OCI-LY3 (cell line): ENCODE data around the gene FADD.

Source experiments
- CTCF ChIP-seq: fragments of 200-600, 300-600 bp; sonication (generic); IDR thresholded peaks from 2 replicates; pipeline ENCODE4 v1.5.1; 2014; ENCODE audit warnings: antibody characterized with exemption, low read length, low read depth
- EZH2phosphoT487 ChIP-seq: fragments of 200-600 bp; shearing (Covaris generic); IDR thresholded peaks from 2 replicates; pipeline ENCODE4 v1.6.1; 2018; ENCODE audit warnings: antibody characterized with exemption, mixed run types, low read depth

DNA sequence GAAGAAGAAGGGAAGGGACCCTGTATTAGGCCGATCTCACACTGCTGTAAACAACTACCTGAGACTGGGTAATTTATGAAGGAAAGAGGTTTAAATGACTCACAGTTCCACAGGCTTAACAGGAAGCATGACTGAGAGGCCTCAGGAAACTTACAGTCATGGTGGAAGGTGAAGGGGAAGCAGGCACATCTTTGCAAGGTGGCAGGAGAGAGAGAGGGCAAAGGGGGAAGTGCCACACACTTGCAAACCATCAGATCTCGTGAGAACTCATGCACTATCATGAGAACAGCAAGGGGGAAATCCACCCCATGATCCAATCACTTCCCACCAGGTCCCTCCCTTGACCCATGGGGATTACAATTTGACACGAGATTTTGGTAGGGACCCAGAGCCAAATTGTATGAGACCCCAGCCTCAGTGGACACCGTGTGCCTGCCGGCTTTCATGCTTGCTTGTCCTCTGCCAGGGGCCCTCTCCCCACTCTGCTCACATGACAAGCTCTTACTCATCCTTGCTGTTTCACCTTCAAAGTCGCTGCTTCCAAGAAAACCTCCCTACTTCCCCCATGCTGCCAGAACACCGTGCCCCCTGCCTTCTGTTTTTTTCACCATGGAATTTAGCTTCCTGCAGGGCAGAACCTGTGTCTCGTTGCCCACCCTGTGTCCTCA lies 44.1 kb downstream of the FADD start:
- TF ChIP-seq CTCF (no peak), EZH2phosphoT487 (no peak)
